Ramos (cell line): ENCODE results near the gene TMEM238.
"Not testable (repeated sequence)": the region's sequence is repeated elsewhere in the genome, so short reads cannot be mapped to it uniquely, and the experiment has no call there.

ENCODE experiments used
- in situ Hi-C: fragments of 300-500 bp; cut with MboI; formaldehyde crosslinking; loops from one replicate; pipeline ENCODE4 v1.14.3; 2022; ENCODE audit warnings: low sequenced_read_pairs; ENCODE audit not compliant: unreplicated experiment

TMEM238 gene, protein sequence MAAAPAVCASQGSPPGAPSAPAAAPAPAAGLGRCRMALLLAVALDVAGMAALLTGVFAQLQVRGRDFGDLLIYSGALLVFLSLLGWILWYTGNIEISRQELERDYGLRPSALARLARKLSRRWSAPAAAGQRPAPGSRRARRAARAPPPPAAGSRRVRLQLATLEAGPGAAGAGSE

DNA sequence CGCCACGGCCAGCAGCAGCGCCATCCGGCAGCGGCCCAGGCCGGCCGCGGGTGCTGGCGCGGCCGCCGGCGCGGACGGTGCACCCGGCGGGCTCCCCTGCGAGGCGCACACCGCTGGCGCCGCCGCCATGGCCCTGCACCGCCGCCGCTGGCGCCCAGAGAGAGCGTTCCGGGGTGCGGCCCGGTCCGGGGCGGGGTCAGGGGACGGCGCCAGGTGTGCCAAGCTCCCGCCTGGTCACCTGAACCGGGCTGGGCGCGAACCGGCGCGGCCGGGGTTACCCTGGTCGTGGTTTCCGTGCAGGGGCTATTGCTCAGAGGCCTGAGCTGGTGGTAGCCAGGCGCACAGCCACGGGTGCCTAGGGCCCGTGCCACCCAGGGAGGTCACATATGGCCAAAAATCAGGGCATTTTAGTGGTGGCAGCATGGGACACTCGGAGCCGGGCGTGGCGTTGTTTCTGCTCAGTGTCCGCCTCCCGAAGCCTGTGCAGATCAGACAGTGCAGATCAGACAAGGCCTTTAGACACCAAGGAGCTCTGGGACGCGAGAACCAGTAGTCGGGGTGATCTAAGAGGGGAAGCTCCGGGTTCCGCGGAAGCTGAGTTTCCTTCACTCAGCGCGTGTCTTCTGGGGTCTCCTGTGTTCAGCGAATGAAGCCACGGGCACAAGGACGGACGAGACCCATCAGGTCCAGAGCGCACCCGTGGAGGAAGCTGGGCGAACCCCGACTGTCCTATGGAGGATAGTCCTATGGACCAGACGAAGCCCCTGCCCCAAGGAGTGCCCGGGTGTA is at the start of gene TMEM238:
TSS of gene TMEM238 (minus strand) at position 162 of the 789 bp plus-strand sequence. CDS start at position 129, 33 bp downstream.
- in situ Hi-C loops, result loop anchor here (10.0 kb wide), 1 partner anchor 80 kb away; no protein-coding TSS in a partner anchor

DNA sequence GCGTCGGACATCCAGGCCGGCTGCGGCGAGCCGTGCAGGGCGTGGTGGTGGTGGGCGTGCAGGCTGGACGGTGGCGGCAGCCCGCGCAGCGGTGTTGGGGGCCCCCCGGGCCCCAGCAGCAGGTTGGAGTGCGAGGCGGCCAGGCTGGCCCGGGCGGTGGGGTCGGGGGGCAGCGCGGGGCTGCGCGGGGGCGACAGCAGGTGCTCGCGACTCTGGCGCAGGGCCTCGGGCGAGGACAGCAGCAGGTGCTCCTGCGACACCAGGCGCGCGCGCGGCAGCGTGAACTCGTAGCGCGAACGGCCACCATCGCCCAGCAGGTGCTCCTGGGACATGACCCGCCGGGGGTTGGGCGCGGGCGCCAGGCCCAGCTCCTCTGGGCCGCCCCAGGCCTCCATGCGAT is 49.2 kb upstream of the TMEM238 start:
- in situ Hi-C loops, result no loop called here

DNA sequence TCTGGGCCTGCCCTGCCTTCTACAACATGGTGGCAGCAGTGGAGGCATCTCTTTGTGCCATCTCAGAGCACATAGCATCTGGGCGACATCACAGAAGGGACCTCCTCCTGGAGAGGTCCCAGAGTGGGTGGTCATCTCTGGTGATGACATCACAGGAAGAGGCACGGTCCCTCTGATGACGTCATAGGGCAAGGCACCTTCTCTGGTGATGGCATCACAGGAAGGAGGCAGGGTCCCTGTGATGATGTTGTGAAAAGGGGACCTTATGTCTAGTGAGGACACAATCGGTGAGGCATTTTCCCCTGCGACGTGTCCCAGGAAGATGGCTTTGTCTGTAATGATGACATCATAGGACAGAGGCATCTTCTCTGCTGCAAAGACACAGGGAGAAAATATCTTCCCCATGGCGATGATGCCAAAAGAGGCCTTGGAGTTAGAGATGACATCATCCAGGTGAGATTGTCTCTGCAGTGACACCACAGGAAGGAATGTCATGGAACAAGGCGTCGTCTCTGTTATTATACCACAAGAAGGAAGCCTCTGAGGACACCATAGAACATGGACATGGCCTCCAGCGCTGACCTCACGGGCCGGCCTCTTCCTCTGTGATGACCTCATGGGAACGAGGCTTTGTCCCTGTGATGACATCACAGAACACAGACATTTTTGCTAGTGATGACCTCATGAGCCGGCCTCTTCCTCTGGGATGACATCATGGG is 48.3 kb upstream of the TMEM238 start:
- in situ Hi-C loops, result no loop called here

DNA sequence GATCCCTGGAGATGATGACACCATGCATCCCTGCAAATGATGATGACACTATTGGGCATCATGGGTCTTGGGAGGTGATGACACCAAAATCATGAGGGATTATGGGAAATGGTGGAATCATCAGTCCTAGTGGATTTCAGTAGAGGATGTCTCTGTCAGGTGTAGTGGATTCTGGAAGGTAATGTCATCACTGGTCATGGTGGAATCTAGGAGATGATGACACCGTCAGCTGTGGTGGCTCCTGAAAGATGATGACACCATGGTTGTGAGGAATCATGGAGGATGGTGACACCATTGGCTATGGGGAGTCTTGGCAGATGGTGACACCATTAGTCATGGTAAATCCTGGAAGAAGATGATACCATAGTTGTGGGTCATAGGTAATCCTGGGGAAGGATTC is 47.1 kb upstream of the TMEM238 start:
- in situ Hi-C loops, result no loop called here

DNA sequence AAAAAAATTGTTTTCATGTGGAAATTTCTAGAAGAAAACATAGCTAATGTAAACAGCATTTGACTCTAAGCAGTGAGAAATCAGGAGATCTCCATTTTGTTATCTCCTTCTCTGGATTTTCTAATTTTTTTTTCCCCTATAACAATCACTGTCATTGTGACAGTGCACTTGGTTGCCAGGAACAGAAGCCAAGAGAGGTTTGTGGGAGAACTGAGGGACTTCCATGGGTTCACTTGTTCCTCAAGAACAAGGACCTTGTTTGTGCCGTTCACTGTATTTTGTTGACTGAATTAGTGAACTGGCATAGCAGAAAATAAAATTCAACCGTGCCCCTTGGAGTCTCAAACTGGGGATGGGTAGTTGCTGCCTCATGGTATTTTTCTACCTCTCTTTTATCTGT is 42.0 kb upstream of the TMEM238 start:
- in situ Hi-C loops, result no loop called here

DNA sequence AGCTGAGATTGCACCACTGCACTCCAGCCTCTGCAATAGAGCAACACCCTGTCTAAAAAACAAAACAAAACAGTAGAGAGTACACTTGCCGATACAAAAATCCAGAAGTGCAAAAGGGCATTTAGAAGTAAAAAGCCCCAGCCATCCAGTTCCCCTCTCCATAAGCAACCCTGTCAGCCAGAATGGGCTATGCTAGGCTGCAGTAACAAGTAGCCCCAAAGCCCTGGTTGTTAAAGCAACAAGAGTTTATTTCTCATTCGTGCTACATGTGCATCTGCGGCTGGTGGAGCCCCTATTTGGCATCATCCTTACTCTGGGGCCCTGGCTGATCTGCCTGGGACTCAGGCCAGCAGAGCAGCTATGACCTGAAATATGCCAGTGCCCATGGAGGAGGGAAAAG is 40.4 kb upstream of the TMEM238 start:
- in situ Hi-C loops, result no loop called here

DNA sequence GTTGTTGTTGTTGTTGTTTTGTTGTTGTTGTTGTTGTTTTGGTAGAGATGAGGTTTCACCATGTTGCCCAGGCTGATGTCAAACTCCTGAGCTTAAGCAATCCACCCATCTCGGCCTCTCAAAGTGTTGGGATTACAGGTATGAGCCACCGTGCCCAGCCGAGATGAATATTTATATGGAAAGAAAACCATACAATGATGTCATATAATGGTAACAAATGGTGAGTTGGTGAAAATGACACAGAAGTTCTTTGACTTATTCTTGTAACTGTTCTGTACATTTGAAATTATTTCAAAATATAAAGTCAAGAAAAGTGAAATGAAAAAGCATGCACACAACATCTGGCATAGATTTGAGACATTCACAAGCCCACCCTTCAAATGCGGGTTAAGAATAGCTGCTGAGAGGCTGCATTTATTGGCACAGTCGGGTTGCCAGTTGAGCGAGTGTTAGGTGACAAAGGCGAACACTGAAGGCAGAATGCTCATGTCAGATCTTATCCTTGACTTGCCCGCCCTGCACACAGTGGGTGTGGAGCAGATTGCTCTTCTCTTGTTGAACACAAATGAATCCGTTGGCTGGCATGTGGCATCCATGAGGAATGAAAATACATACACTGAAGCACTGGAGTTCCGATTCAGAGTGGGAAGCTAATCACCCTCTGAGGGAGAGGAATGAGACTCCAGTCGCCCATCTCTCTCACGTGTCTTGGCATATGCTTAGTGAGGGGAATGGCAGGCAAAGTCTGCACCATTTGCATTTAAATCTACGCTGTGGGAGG is 39.3 kb upstream of the TMEM238 start:
- in situ Hi-C loops, result no loop called here

DNA sequence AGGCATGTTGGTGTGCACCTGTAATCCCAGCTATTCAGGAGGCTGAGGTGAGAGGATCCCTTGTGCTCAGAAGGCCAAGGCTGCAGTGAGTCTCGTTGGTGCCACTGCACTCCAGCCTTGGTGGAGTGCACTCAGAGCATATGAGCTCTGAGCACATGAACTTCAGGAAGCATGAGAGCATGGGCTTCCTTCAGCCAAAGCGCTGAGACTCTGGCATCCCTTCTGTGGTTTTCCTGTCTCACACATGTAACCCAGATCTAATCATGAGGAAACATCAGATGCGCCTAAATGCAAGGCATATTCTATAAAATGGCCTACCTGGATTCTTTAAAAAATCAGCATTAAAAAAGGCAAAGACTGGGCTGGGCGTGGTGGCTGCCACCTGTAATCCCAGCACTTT is 37.2 kb upstream of the TMEM238 start:
- in situ Hi-C loops, result not testable (repeated sequence)

DNA sequence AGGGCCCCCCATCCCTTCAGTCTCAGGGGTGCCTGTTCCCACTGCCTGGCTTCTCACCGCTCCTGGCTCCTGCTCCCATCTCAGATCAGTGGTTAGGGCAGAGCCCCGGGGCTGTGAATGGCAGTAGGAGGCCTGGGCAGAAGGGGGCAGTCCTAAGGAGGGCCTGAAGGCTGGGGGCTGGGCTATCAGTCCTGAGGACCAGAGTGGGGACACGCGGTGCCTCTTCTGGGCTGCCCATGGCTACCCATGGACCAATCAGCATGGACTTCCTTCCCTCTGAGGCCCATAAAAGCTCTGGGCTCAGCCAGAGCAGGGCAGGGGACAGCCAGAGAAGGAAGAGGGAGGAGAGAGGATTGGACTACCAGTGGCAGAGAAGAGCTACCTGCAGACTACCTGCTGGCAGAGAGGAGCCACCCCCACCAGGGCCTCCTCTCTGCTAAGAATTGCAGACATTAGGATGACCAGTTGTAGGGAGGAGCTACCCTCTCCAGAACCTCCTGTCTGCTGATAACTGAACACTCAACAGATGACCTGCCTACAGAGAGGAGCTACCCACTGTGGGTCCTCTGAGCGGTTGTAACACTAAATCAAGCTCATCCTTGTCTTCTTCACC is 35.6 kb upstream of the TMEM238 start:
- in situ Hi-C loops, result loop anchor here (5.0 to 10.0 kb wide), 2 partner anchors 125 to 207 kb away; no protein-coding TSS in a partner anchor

DNA sequence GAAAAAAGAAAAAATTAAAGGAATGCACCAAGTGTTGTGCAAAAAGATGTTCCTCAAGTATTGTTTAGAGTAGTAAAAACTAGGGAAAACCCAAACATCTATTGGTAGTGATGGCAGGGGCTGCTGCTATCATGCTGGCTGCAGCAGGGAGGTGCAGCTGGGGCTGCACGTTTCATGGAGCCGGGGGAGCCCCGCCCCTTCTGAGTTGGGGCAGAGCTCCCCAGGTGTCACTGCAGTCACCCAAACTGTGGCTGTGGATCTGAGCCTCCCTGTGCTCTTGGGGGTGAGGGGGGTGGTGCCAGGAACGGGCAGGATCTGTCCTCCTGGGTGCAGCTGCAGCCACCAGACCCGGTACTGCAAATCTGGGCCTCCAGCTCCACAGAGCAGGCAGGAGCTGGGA is 35.0 kb upstream of the TMEM238 start:
- in situ Hi-C loops, result loop anchor here (5.0 to 10.0 kb wide), 2 partner anchors 124 to 207 kb away; no protein-coding TSS in a partner anchor

DNA sequence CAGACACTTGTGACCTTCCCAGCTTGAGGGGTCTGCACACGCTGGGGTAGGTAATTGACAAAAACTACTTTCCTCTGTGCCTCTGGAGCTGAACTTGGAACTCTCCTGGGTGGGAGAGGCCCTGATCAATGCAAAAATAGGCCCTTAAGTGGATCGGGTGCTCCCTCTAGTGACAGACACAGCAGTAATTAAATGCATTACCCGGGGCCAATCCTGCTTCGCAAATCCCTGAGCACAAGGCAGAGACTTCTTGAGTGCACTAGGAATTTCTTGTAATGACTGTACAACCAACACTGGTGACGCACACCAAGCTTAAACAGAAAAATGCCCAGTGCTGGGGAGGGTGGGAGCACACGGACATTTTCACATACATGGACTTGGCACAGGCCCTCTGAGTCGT is 34.1 kb upstream of the TMEM238 start:
- in situ Hi-C loops, result loop anchor here (5.0 to 10.0 kb wide), 2 partner anchors 123 to 206 kb away; no protein-coding TSS in a partner anchor

DNA sequence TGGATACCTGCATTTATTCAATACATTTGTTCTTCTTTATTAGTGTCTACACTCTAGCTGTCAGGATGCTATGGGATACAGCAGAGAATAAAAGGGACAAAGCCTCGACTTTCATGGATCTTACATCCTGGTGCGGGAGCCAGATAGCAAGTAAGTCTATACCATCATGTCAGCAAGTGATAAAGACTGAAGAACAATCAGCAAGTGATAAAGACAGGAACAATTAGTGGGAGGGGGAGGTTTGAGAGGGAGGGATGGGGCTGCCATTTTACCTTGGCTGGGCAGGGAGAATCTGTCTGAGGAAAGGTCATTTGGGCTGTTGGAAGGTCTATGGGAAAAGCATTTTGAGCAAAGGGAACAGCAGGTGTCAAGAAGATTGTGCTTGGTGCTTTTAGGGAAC is 26.1 kb upstream of the TMEM238 start:
- in situ Hi-C loops, result loop anchor here (10.0 kb wide), 1 partner anchor 115 kb away; no protein-coding TSS in a partner anchor

DNA sequence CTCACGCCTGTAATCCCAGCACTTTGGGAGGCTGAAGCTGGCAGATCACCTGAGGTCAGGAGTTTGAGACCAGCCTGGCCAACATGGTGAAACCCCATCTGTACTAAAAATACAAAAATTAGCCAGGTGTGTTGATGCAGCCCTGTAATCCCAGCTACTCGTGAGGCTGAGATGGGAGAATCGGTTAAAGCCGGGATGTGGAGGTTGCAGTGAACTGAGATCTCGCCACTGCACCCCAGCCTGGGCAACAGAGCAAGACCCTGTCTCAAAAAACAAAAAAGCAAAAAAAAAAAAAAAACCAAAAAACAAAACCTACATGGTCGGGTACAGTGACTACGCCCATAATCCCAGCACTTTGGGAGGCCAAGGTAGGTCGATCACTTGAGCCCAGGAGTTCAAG is 25.1 kb upstream of the TMEM238 start:
- in situ Hi-C loops, result not testable (repeated sequence)

DNA sequence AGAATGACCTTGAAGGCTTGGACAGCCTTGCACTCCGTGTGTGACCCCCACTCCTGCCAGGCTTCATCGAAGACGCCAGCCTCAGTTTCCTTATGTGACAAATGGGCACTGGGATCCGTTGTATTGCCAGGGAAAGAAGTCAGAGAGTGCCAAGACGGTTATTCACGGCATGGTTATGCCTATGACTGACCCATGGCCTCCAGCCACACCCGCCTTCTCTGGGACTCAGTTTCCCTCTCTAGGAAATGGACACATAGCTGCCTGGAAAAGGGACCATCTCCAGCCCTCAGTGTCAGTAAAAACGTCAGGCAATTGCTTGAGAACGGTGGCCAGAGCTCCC is 24.4 kb upstream of the TMEM238 start:
- in situ Hi-C loops, result no loop called here

DNA sequence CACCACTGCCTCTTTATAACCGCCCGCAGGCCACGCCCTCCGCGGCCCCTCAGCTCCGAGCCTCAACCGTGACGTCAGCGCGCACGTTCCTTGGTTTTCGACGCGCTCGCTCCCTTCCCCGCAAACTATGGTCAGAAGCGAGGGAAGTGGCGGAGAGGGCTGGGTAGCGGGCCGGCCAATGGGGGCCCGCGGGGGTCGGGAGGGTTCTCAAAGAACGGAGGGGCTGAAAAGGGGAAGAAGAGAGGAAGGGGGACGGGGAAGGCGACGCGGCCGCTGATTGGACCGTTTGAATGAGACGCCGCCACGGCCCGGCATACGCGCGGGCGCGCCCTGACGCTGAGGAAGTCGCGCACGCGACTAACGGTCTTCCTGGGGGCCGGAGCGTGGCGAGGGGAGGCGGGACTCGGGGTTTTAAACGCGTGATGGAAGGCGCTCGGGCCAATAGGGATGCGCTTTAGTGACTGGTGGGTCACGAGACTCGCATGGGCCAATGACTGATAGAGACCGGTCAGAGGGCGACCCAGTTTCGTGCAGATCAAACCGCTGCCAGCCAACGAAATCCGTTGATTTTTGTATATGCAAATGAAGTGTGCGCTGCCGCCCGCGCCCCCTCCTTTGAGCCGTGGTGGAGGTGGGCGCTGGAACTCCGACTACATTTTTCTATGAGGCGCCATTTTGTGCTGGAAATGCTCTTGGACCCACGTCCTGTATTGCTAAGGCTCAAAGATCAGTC is 23.9 kb upstream of the TMEM238 start:
- in situ Hi-C loops, result no loop called here

DNA sequence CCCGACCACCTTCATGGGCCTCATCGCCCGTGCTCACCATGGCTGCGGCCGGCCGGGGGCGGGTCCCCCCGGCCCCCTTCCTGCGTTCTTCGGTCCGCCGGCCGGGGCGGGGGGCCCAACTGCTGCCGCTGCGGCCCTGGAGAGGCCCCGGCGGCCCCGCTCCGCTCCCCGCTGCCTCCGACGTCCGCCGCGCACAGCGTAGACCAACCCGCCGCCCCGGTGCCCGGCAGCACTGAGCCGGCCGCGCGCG is 23.4 kb upstream of the TMEM238 start, which contains the start of gene UBE2S:
TSS of gene UBE2S (minus strand) at position 239 of the 250 bp plus-strand sequence. CDS start at position 40, 199 bp downstream.
- in situ Hi-C loops, result not testable (repeated sequence)

DNA sequence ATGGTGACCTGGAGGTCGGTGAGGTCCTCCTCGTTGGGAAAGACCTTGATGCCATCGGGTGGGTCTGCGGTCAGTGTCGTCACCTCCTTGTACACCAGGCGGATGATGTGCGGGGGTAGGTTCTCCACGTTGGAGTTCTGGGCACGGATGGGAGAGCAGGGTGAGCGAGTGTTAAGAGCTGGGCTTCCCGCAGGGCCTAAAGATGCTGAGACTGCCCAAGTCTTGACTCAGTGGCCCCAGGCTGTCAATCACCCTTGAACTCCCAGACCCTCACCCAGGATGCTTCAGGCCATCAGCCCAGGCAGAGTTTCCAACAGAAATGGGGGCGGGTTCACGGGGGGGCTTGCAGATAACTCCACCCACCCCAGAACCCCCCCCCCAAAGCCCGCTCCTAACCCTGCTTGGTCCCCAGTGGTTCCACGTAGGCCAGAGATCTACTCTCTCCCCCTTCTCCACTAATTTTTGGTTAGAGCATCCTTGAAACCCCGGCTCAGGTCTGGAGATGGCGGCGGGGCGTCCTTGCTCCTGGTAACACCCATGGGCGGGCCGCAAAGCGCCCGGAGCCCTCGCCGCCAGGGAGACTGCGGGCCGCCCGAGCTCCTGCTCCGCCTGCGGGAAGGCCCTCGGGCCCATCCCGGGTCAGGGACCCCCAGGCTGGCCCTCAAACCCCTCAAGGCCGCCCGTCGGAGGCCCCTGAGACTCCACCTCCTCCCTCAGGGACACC is 22.9 kb upstream of the TMEM238 start:
- in situ Hi-C loops, result no loop called here

DNA sequence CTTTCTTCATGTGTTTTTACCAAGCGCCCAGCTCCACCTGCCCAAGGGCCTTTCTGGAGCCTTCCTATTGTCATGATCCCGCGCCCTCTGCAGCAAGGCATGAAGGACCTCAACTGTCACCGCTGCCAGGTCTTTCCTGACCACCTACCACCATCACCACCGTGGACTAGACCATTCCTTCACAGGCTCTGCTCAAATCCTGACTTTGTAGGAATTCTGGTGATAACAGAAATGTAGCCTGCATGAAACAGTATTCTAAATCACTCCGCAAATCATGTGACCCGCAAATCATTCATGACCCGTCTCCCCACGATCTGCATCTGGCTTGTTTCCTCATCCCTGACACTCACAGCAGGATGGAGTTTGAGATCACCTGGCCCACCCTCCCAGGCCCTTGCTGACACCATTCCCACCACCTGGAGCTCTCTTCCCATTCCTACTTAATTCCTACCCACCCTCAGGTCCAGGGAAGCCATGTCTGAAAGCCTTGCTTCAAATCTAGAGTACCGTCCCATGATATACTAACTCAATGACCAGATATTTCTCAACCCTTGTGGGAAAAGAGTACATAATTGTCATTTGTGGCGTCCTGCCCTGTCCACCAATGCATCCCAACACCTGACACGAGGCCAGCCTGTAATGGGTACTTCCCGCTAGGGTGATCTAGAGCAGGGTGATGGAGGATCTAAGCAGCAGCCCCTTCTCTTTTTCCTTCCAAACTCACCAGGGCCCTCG is 22.2 kb upstream of the TMEM238 start:
- in situ Hi-C loops, result no loop called here
